ENCODE measurements around the gene KTI12.

GRCh38 chr1:52003877-52004276 is 29.7 kb downstream of the KTI12 start:
- TF ChIP-seq MAX (IDR thresholded peaks at IDR 0.05; ENCODE audit: insufficient read depth, insufficient read length) (no peak), CTCF (IDR thresholded peaks at IDR 0.05; ENCODE audit: extremely low read depth in 1 of 2, insufficient read depth in 1 of 2, low read depth in 1 of 2, low read length in 2 of 2) (no peak)
